ENCODE data around the gene SNRPD3. TPM values are rescaled to one million over a fixed set of nuclear protein-coding genes. Genes with fewer than 3 reads are reported as not detected.
"Not testable (repeated sequence)": the region's sequence is repeated elsewhere in the genome, so short reads cannot be mapped to it uniquely, and the experiment has no call there.

Gene SNRPD3
- total RNA-seq, 4 donors from 2014 or later = 98.4 to 138 (median 104) TPM

GRCh38 chr22:24523873-24524272 lies 31.9 kb upstream of the SNRPD3 start:
- 11 to 53% methylated on average over 2 of the region's 2 CpGs for WGBS, 2 donors (ENCODE audit: low coverage in 1 of 2)

DNA sequence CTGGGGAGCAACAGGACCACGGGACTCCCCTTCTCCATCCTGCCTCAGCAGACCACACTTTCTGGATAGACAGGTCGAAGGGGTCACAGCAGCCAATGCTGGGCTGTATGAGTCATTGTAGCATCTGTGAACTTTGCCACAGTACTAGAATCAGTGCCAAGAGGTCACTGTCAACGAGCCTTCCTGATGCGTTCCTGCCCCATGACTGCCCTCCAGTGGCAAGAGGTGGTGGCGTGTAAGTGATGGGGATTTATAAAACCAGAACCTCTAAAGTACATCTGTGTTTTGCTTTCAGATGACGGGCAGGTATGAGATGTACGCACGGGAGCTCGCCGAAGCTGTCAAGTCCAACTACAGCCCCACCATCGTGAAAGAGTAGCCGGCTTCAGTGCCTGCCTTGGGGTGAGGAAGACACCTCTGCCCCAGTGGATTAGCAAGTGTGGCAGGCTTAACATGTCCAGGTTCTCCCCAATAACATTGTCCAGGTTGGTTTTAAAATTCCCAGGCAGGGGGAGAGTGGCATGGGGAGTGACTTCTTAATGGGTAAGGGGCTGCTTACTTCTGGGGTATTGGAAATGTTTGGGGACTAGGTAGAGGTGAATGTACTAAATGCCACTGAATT lies 30.3 kb upstream of the SNRPD3 start:
- H3K4me1 ChIP-seq = peaks cover 0 to 38% (median 10%) of the 10 kb centered on the region in 3 donors
- H3K27ac ChIP-seq = peak overlapping the region in 1 of 4 donors; percentile 11
- no peaks in the 10 kb centered on the region for H3K36me3 ChIP-seq
- H3K4me3 ChIP-seq = no peak overlapping the region
- no peaks in the 10 kb centered on the region for H3K27me3 ChIP-seq
- no peak for TF ChIP-seq EP300 (IDR thresholded peaks at IDR 0.05)
- peak; percentile 56 for TF ChIP-seq POLR2AphosphoS5 (IDR thresholded peaks at IDR 0.05)
- TF ChIP-seq, protein P1, sequence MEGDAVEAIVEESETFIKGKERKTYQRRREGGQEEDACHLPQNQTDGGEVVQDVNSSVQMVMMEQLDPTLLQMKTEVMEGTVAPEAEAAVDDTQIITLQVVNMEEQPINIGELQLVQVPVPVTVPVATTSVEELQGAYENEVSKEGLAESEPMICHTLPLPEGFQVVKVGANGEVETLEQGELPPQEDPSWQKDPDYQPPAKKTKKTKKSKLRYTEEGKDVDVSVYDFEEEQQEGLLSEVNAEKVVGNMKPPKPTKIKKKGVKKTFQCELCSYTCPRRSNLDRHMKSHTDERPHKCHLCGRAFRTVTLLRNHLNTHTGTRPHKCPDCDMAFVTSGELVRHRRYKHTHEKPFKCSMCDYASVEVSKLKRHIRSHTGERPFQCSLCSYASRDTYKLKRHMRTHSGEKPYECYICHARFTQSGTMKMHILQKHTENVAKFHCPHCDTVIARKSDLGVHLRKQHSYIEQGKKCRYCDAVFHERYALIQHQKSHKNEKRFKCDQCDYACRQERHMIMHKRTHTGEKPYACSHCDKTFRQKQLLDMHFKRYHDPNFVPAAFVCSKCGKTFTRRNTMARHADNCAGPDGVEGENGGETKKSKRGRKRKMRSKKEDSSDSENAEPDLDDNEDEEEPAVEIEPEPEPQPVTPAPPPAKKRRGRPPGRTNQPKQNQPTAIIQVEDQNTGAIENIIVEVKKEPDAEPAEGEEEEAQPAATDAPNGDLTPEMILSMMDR (IDR thresholded peaks at IDR 0.05) = peak in 3 of 4 experiments; percentile 74 to 79 (median 75)
- WGBS, 2 donors (ENCODE audit: low coverage in 1 of 2) = 10% methylated on average over 2 of the region's 12 CpGs; no CpG with 5 or more reads in 1 of the 2 donors
- H3K9me3 ChIP-seq = no peaks in the 10 kb centered on the region
- ATAC-seq = peak; percentile 80

More at GRCh38 chr22:24523873-24524272, 31.9 kb upstream of the SNRPD3 start:
- no peak for ATAC-seq
- no peaks in the 10 kb centered on the region for H3K36me3 ChIP-seq
- TF ChIP-seq, protein P1 (IDR thresholded peaks at IDR 0.05) = no peak
- no peak for TF ChIP-seq POLR2A (IDR thresholded peaks at IDR 0.05)
- no peak for TF ChIP-seq POLR2AphosphoS5 (IDR thresholded peaks at IDR 0.05)
- no peaks in the 10 kb centered on the region for H3K27me3 ChIP-seq
- H3K4me3 ChIP-seq = no peak overlapping the region
- H3K27ac ChIP-seq = peak overlapping the region in 2 of 4 donors; percentile 11 to 27
- H3K9me3 ChIP-seq = no peaks in the 10 kb centered on the region
- H3K4me1 ChIP-seq = peaks cover 0 to 38% (median 10%) of the 10 kb centered on the region in 3 donors

DNA sequence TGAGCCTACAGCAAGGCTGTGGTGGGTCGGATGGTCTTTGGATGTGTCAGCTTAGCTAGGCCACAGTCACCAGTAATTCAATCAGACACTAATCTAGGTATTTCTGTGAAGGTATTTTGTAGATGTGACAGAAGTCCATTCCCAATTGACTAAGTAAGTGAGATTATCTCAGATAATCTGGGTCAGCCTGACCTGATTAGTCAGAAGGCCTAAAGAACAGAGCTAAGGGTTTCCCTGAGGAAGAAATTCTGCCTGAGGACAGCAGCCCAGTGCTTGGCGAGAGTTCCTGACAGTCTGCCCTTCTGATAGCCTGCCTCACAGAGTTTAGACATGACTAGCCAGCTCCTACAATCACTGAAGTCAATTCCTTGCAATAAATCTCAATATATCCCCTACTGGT lies 29.6 kb upstream of the SNRPD3 start:
- no peak overlapping the region for H3K27ac ChIP-seq

GRCh38 chr22:24529898-24530297 lies 25.9 kb upstream of the SNRPD3 start:
- WGBS, 2 donors (ENCODE audit: low coverage in 1 of 2) = 81 to 95% methylated on average over 2 of the region's 2 CpGs
- Histone ChIP-seq H3K4me1 (peaks cover 0 to 11% (median 7%) of the 10 kb centered on the region in 3 donors), H3K27ac (no peak overlapping the region), H3K4me3 (no peak overlapping the region), H3K9me3 (no peaks in the 10 kb centered on the region), H3K36me3 (no peaks in the 10 kb centered on the region), H3K27me3 (no peaks in the 10 kb centered on the region)
- ATAC-seq = no peak
- TF ChIP-seq EP300 (IDR thresholded peaks at IDR 0.05) (no peak), POLR2A (IDR thresholded peaks at IDR 0.05) (no peak), POLR2AphosphoS5 (IDR thresholded peaks at IDR 0.05) (no peak)
- TF ChIP-seq, protein P1 (IDR thresholded peaks at IDR 0.05) = no peak

More for the DNA sequence above, 29.6 kb upstream of the SNRPD3 start:
- Histone ChIP-seq H3K4me1 (peaks cover 0 to 38% (median 10%) of the 10 kb centered on the region in 3 donors), H3K36me3 (no peaks in the 10 kb centered on the region), H3K9me3 (no peaks in the 10 kb centered on the region), H3K4me3 (no peak overlapping the region), H3K27me3 (no peaks in the 10 kb centered on the region)
- TF ChIP-seq EP300 (IDR thresholded peaks at IDR 0.05) (no peak), POLR2AphosphoS5 (IDR thresholded peaks at IDR 0.05) (no peak), POLR2A (IDR thresholded peaks at IDR 0.05) (no peak)
- TF ChIP-seq, protein P1 (IDR thresholded peaks at IDR 0.05) = no peak
- ATAC-seq = no peak
- WGBS, 2 donors (ENCODE audit: low coverage in 1 of 2) = 76 to 85% methylated on average over 2 of the region's 2 CpGs

DNA sequence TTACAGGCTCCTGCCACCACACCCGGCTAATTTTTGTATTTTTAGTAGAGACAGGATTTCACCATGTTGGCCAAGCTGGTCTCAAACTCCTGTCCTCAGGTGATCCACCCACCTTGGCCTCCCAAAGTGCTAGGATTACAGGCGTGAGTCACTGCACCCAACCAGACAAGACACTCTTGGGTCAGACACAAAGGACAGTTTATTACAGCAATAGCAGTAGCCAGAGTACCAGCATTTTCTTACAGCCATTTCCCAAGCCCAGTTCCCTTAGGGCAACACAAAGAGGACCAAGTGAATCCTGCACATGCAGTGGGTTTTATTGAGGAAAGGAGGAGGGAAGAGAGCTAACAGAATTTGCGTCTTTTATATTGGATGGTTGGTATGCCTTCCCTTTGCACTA lies 24.8 kb upstream of the SNRPD3 start:
- not testable (repeated sequence) for H3K4me1 ChIP-seq, H3K27ac ChIP-seq, ATAC-seq, H3K4me3 ChIP-seq, H3K36me3 ChIP-seq, H3K9me3 ChIP-seq, H3K27me3 ChIP-seq
- 63 to 93% methylated on average over 2 of the region's 3 CpGs for WGBS, 2 donors (ENCODE audit: low coverage in 1 of 2)
